SJSA1 (cell line): Measurements from ENCODE around the gene ADM2. TPM values are rescaled to one million over a fixed set of nuclear protein-coding genes. Genes with fewer than 3 reads are reported as not detected.

ENCODE experiments used
- DNase-seq, 2 experiments: peaks; one replicate each; pipeline ENCODE4 v3.0.0-alpha.2; 2015 to 2020; ENCODE audit warnings: low spot score in 2 of 2, low read depth in 1 of 2
- H3K27ac ChIP-seq: fragments of 250-450 bp; sonication (Bioruptor Pico); 2 replicates; pipeline ENCODE4 v1.5.1; 2020; ENCODE audit warnings: mild to moderate bottlenecking, moderate library complexity
- H3K27me3 ChIP-seq: fragments of 250-450 bp; sonication (Bioruptor Pico); replicated peaks from 2 replicates; pipeline ENCODE4 v1.5.1; 2020; ENCODE audit warnings: mild to moderate bottlenecking, moderate library complexity
- H3K36me3 ChIP-seq: fragments of 250-450 bp; sonication (Bioruptor Pico); 2 replicates; pipeline ENCODE4 v1.5.1; 2020; ENCODE audit warnings: mild to moderate bottlenecking
- H3K4me1 ChIP-seq: fragments of 250-450 bp; sonication (Bioruptor Pico); replicated peaks from 2 replicates; pipeline ENCODE4 v1.6.1; 2021; ENCODE audit warnings: mild to moderate bottlenecking
- H3K4me3 ChIP-seq: fragments of 250-450 bp; sonication (Bioruptor Pico); 2 replicates; pipeline ENCODE4 v1.5.1; 2020; ENCODE audit warnings: mild to moderate bottlenecking
- H3K9me3 ChIP-seq: fragments of 250-450 bp; sonication (Bioruptor Pico); replicated peaks from 2 replicates; pipeline ENCODE4 v1.5.1; 2020; ENCODE audit warnings: mild to moderate bottlenecking
- total RNA-seq: library from RNA; depleted of rRNA; stranded (reverse); fragments of >200 nt; shearing (Covaris generic); gene quantifications from 2 replicates; pipeline ENCODE4 v1.2.3, GENCODE V29; 2014

Gene ADM2
- total RNA-seq, 1 experiment from 2014 or later: 0.05 TPM

DNA sequence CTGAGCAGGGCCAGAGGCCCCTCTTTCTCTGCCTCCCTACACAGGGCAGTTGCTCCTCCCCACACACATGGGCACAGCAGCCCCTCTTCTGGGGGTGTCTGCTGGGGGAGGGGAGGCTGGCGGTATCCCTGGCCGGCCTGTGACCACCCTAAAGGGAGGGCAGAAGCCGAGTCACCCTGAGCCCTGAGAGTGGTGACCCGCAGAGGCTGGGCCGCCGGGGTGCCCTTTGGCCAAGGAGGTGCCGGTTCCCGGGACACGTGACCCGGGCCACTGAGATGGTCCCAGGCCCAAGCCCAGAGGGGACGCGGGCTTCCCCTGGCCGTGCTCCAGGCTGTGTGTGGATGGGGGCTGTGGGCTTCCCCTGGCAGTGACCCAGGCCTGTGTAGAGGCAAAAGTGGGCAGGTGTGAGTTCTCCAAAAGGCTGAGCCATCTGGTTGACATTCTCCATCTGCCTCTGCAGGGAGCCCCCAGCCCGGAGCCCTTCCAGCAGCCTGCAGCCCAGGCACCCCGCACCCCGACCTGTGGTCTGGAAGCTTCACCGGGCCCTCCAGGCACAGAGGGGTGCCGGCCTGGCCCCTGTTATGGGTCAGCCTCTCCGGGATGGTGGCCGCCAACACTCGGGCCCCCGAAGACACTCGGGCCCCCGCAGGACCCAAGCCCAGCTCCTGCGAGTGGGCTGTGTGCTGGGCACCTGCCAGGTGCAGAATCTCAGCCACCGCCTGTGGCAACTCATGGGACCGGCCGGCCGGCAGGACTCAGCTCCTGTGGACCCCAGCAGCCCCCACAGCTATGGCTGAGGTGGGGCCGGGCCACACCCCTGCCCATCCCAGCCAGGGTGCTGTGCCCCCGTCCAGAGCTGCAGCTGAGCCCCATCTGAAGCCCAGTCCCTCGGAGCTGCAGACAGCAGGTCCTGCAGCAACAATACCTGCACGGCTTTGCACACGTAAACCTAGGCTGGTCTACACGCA, 1.0 kb downstream of the ADM2 start:
- Histone ChIP-seq H3K4me1 (peaks cover 8% of the 10 kb centered on the region; the same call in 1 of the 2 replicates), H3K36me3 (no peaks in the 10 kb centered on the region), H3K27ac (no peak overlapping the region), H3K27me3 (peaks cover 38% of the 10 kb centered on the region), H3K4me3 (peak overlapping the region; percentile 26; the same call in 1 of the 2 replicates), H3K9me3 (no peaks in the 10 kb centered on the region)
- DNase-seq: no peak

- DNase-seq: no peak
- Histone ChIP-seq H3K4me3 (no peak overlapping the region), H3K9me3 (no peaks in the 10 kb centered on the region), H3K27me3 (peaks cover 38% of the 10 kb centered on the region), H3K36me3 (no peaks in the 10 kb centered on the region), H3K4me1 (peaks cover 8% of the 10 kb centered on the region; the same call in 1 of the 2 replicates), H3K27ac (no peak overlapping the region)
Observed at GRCh38 chr22:50483106-50483505, 1.8 kb downstream of the ADM2 start.

DNA sequence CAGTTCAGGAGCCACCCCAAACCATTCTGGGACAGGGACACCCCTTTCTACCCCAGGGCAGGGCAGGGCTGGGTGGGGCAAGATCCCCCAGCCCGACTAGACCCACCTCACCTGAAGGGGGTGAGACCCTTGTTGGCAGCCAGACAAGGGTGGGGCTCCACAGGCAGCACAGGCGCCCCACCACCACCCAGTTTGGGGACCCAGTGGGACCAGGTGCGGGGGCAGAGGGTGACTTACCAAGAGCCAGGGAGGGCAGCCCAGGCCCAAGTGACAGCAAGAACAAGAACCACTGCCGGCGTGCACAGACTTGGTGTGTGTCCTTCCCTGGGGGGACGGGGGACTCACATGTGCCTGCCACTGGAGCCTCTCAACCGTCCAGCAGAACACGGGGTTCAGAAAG, 2.2 kb downstream of the ADM2 start:
- Histone ChIP-seq H3K27me3 (peaks cover 38% of the 10 kb centered on the region), H3K36me3 (no peaks in the 10 kb centered on the region), H3K4me3 (no peak overlapping the region), H3K27ac (no peak overlapping the region), H3K9me3 (no peaks in the 10 kb centered on the region), H3K4me1 (peaks cover 8% of the 10 kb centered on the region; the same call in 1 of the 2 replicates)
- no peak for DNase-seq

GRCh38 chr22:50483977-50484853, 2.9 kb downstream of the ADM2 start:
- Histone ChIP-seq H3K36me3 (no peaks in the 10 kb centered on the region), H3K4me3 (no peak overlapping the region), H3K27ac (no peak overlapping the region), H3K4me1 (peaks cover 8% of the 10 kb centered on the region; the same call in 1 of the 2 replicates), H3K9me3 (no peaks in the 10 kb centered on the region), H3K27me3 (peaks cover 34% of the 10 kb centered on the region)
- no peak for DNase-seq

GRCh38 chr22:50485221-50486131, 4.1 kb downstream of the ADM2 start:
- H3K36me3 ChIP-seq: no peaks in the 10 kb centered on the region
- no peaks in the 10 kb centered on the region for H3K9me3 ChIP-seq
- no peak overlapping the region for H3K27ac ChIP-seq
- peaks cover 23% of the 10 kb centered on the region for H3K27me3 ChIP-seq
- peaks cover 8% of the 10 kb centered on the region; the same call in 1 of the 2 replicates for H3K4me1 ChIP-seq
- H3K4me3 ChIP-seq: no peak overlapping the region
- no peak for DNase-seq

- H3K4me3 ChIP-seq: no peak within 1 kb of the TSS
- no peak for DNase-seq
Observed at GRCh38 chr22:50486561-50487289, 5.4 kb downstream of the ADM2 start, which contains the start of gene MIOX. Gene MIOX (plus strand): TSS chr22:50486859. CDS start chr22:50486898, 39 bp downstream.

GRCh38 chr22:50487290-50488005, 6.1 kb downstream of the ADM2 start:
- Histone ChIP-seq H3K4me3 (no peak overlapping the region), H3K27ac (no peak overlapping the region), H3K4me1 (no peaks in the 10 kb centered on the region), H3K27me3 (peaks cover 3% of the 10 kb centered on the region), H3K9me3 (no peaks in the 10 kb centered on the region), H3K36me3 (no peaks in the 10 kb centered on the region)
- DNase-seq: no peak

More at GRCh38 chr22:50486561-50487289, 5.4 kb downstream of the ADM2 start, which contains the start of gene MIOX:
- H3K4me1 ChIP-seq: peaks cover under 1% of the 10 kb centered on the region; the same call in 1 of the 2 replicates
- H3K36me3 ChIP-seq: no peaks in the 10 kb centered on the region
- H3K9me3 ChIP-seq: no peaks in the 10 kb centered on the region
- H3K27me3 ChIP-seq: peaks cover 11% of the 10 kb centered on the region
- H3K27ac ChIP-seq: no peak within 1 kb of the TSS

DNA sequence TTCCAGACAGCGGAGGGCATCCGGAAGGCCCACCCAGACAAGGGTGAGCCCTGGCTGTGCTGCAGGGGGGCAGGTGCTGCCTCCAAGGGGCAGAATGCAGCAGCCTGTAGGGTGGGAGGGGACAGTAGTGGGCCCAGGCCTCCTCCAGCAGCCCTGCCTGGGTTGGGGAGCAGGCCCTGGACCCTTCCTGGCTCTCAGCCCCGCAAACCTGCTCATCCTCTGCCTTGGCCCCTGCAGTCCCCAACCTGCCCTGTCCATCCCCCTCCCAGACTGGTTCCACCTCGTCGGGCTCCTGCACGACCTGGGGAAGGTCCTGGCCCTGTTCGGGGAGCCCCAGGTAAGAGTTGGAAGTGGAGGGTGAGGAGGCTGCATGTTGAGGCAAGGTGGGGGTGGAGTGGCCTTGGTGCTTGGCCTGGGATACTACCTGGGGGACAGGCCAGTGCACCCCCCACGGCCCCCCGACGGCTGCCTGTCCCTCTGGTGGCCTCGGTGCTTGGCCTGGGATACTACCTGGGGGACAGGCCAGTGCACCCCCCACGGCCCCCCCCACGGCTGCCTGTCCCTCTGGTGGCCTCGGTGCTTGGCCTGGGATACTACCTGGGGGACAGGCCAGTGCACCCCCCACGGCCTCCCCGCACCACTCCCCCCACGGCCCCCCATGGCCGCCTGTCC, 6.8 kb downstream of the ADM2 start:
- Histone ChIP-seq H3K27ac (no peak overlapping the region), H3K27me3 (no peaks in the 10 kb centered on the region; the same call in none of the 2 replicates), H3K36me3 (no peaks in the 10 kb centered on the region), H3K9me3 (no peaks in the 10 kb centered on the region), H3K4me3 (no peak overlapping the region), H3K4me1 (no peaks in the 10 kb centered on the region)
- DNase-seq: no peak

GRCh38 chr22:50488886-50489285, 7.5 kb downstream of the ADM2 start:
- Histone ChIP-seq H3K27me3 (no peaks in the 10 kb centered on the region; the same call in none of the 2 replicates), H3K36me3 (no peaks in the 10 kb centered on the region), H3K27ac (no peak overlapping the region), H3K4me3 (no peak overlapping the region), H3K4me1 (no peaks in the 10 kb centered on the region), H3K9me3 (no peaks in the 10 kb centered on the region)
- DNase-seq: no peak

GRCh38 chr22:50489363-50490243, 8.3 kb downstream of the ADM2 start:
- Histone ChIP-seq H3K9me3 (no peaks in the 10 kb centered on the region), H3K4me3 (no peak overlapping the region), H3K4me1 (no peaks in the 10 kb centered on the region), H3K36me3 (no peaks in the 10 kb centered on the region), H3K27ac (no peak overlapping the region), H3K27me3 (no peaks in the 10 kb centered on the region; the same call in none of the 2 replicates)
- no peak for DNase-seq
